C4-2B (cell line): ENCODE results near the gene NHSL2.

Experiments used
- ZFX ChIP-seq: fragments of 450-650 bp; IDR thresholded peaks from 2 replicates; pipeline ENCODE4 v1.6.1; 2017
- TF ChIP-seq, protein P1 (sequence below): fragments of 450-650 bp; conservative IDR thresholded peaks from 2 replicates; pipeline ENCODE4 v1.5.1; 2017; ENCODE audit warnings: mild to moderate bottlenecking

DNA sequence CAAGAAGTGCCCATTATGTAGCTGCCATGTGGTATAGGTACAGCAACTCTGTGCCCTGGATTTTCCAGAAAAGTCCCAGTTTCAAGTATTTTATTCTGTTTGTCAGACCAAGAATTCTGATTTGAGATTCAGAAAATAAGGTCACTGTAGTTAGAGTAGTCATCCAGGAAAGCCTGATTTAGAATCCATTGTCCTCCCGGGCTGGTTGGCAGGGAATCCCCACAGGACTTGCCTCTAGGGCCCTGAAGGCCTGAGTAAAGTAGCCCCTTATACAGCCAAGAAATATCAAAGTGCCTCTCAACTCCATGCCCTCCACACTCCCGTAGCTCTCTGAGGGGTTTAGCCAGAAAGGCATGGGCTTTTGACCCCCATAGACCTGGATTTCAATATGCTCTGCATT, 184.7 kb downstream of the NHSL2 start:
- TF ChIP-seq, protein P1, sequence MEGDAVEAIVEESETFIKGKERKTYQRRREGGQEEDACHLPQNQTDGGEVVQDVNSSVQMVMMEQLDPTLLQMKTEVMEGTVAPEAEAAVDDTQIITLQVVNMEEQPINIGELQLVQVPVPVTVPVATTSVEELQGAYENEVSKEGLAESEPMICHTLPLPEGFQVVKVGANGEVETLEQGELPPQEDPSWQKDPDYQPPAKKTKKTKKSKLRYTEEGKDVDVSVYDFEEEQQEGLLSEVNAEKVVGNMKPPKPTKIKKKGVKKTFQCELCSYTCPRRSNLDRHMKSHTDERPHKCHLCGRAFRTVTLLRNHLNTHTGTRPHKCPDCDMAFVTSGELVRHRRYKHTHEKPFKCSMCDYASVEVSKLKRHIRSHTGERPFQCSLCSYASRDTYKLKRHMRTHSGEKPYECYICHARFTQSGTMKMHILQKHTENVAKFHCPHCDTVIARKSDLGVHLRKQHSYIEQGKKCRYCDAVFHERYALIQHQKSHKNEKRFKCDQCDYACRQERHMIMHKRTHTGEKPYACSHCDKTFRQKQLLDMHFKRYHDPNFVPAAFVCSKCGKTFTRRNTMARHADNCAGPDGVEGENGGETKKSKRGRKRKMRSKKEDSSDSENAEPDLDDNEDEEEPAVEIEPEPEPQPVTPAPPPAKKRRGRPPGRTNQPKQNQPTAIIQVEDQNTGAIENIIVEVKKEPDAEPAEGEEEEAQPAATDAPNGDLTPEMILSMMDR = no peak
- no peak for TF ChIP-seq ZFX
